Naive B cell (primary cell): ENCODE data around the gene STK32C. TPM values are rescaled to one million over a fixed set of nuclear protein-coding genes. Genes with fewer than 3 reads are reported as not detected.

Experiments
- ATAC-seq, 2 donors: fragments of 150-1000 bp; cut with Tn5 transposase; 2 replicates each; pipeline ENCODE4 v1.10.0; 2021; ENCODE audit warnings: low read depth in 2 of 2, mild to moderate bottlenecking in 2 of 2, moderate library complexity in 2 of 2
- DNase-seq: peaks from one replicate; pipeline ENCODE4 v3.0.0; 2022
- H3K27ac Mint-ChIP-seq, 6 donors: one replicate each; pipeline ENCODE4 v1.8.0; 2020 to 2022; ENCODE audit warnings: mild to moderate bottlenecking in 6 of 6, mixed read lengths in 6 of 6, moderate library complexity in 5 of 6, inconsistent platforms in 2 of 6
- H3K27me3 Mint-ChIP-seq, 3 donors: one replicate each; pipeline ENCODE4 v1.8.0; 2021 to 2022; ENCODE audit warnings: mixed read lengths in 3 of 3, mild to moderate bottlenecking in 1 of 3
- H3K36me3 Mint-ChIP-seq, 2 donors: one replicate each; pipeline ENCODE4 v1.8.0; 2020 to 2022; ENCODE audit warnings: mixed read lengths in 2 of 2, inconsistent platforms in 1 of 2, mild to moderate bottlenecking in 1 of 2
- H3K4me1 Mint-ChIP-seq, 3 donors: one replicate each; pipeline ENCODE4 v1.8.0; 2020 to 2022; ENCODE audit warnings: mixed read lengths in 3 of 3, inconsistent platforms in 1 of 3, mild to moderate bottlenecking in 1 of 3, moderate library complexity in 1 of 3
- H3K4me3 Mint-ChIP-seq, 8 donors: one replicate each; pipeline ENCODE4 v1.8.0; 2020 to 2022; ENCODE audit warnings: mild to moderate bottlenecking in 8 of 8, mixed read lengths in 8 of 8, moderate library complexity in 8 of 8, inconsistent platforms in 2 of 8
- H3K9me3 Mint-ChIP-seq, 7 donors: one replicate each; pipeline ENCODE4 v1.8.0; 2020 to 2022; ENCODE audit warnings: mixed read lengths in 7 of 7, mild to moderate bottlenecking in 5 of 7, inconsistent platforms in 2 of 7, moderate library complexity in 1 of 7
- polyA plus RNA-seq, 6 donors: library from polyadenylated mRNA; unstranded; fragments of 300-500 nt; fragmentation: Illumina TruSeq; gene quantifications; one replicate each; pipeline ENCODE4 v1.2.3, GENCODE V29; 2021; ENCODE audit warnings: low read depth in 6 of 6

The STK32C gene
- polyA plus RNA-seq, 6 donors from 2014 or later: 5.7 to 9.5 (median 7.2) TPM

- Mint-ChIP-seq H3K27ac (peak overlapping the region in 1 of 6 donors; percentile 72), H3K4me1 (peaks cover 22 to 40% (median 35%) of the 10 kb centered on the region in 3 donors), H3K4me3 (peak overlapping the region in 4 of 8 donors; percentile 74 to 87 (median 84)), H3K36me3 (no peaks in the 10 kb centered on the region), H3K27me3 (no peaks in the 10 kb centered on the region), H3K9me3 (no peaks in the 10 kb centered on the region)
- no peak for ATAC-seq
- no peak for DNase-seq
Observed at GRCh38 chr10:132232981-132233380, 74.8 kb downstream of the STK32C start.

DNA sequence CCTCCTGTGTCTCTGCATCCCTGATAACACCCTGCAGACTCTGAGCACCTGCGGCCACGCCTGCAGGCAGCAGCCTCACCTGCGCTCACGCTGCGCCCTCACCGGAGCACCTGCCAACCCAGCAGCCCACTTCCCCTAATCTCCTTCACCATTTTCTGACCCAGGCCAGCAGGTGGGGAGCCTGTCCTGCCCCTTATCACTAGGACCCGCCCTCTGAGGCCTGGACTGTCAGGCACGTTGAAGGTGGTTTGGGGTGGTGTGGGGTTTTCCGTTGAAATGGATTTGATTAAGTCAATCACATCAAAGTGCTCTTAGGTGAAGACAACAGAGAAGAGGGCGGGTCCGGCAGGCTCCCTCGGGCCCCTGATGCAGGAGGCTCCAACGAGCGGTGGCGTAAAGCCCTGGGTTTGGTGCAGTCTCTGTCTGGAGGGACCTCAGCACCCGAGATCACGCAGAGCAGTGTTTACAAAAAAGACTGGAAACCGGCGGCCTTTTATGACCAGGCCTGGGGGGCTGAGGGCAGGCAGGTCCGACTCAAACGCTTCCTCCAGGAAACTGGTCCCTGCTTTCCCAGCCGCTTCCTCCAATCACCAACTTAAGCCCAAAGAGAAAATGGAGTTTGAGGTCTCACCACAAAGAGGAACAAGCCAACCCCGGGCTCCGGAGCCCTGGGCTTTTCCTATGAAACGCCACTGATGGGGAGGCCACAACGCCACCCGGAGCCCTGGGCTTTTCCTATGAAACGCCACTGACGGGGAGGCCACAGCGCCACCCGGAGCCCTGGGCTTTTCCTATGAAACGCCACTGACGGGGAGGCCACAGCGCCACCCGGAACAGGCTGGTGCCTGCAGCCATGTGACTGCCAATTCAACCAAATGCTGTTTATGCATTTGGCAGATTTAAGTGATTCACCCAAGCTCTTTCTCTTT lies 75.5 kb downstream of the STK32C start:
- peaks cover 22 to 40% (median 35%) of the 10 kb centered on the region in 3 donors for H3K4me1 Mint-ChIP-seq
- no peaks in the 10 kb centered on the region for H3K36me3 Mint-ChIP-seq
- peak; percentile 53 for DNase-seq
- no peaks in the 10 kb centered on the region for H3K9me3 Mint-ChIP-seq
- no peaks in the 10 kb centered on the region for H3K27me3 Mint-ChIP-seq
- H3K27ac Mint-ChIP-seq: peak overlapping the region; percentile 67 to 98 (median 77)
- peak; percentile 19 to 84 for ATAC-seq
- peak overlapping the region; percentile 51 to 87 (median 74) for H3K4me3 Mint-ChIP-seq

- Mint-ChIP-seq H3K4me3 (peak overlapping the region in 7 of 8 donors; percentile 63 to 87 (median 74)), H3K4me1 (peaks cover 22 to 40% (median 35%) of the 10 kb centered on the region in 3 donors), H3K27ac (peak overlapping the region in 2 of 6 donors; percentile 72 to 98), H3K9me3 (no peaks in the 10 kb centered on the region), H3K27me3 (no peaks in the 10 kb centered on the region), H3K36me3 (no peaks in the 10 kb centered on the region)
- DNase-seq: no peak
- no peak for ATAC-seq
Observed at GRCh38 chr10:132231656-132232022, 76.1 kb downstream of the STK32C start.

- H3K4me1 Mint-ChIP-seq: peaks cover 22 to 40% (median 35%) of the 10 kb centered on the region in 3 donors
- ATAC-seq (peak in 1 of 2 donors; percentile 8), DNase-seq (no peak)
- no peaks in the 10 kb centered on the region for H3K9me3 Mint-ChIP-seq
- no peaks in the 10 kb centered on the region for H3K36me3 Mint-ChIP-seq
- H3K4me3 Mint-ChIP-seq: peak overlapping the region; percentile 42 to 90 (median 82)
- H3K27me3 Mint-ChIP-seq: no peaks in the 10 kb centered on the region
- H3K27ac Mint-ChIP-seq: peak overlapping the region in 2 of 6 donors; percentile 49 to 84
Observed at GRCh38 chr10:132230557-132231210, 77.1 kb downstream of the STK32C start.

- peak; percentile 14 for DNase-seq
- peak in 1 of 2 donors; percentile 62 for ATAC-seq
- Mint-ChIP-seq H3K4me3 (peak overlapping the region; percentile 74 to 90 (median 84)), H3K4me1 (peaks cover 22 to 40% (median 35%) of the 10 kb centered on the region in 3 donors), H3K9me3 (no peaks in the 10 kb centered on the region), H3K36me3 (no peaks in the 10 kb centered on the region), H3K27ac (peak overlapping the region in 3 of 6 donors; percentile 31 to 87 (median 82)), H3K27me3 (no peaks in the 10 kb centered on the region)
Observed at GRCh38 chr10:132229834-132230556, 77.8 kb downstream of the STK32C start.

- Mint-ChIP-seq H3K36me3 (no peaks in the 10 kb centered on the region), H3K27ac (peak overlapping the region in 2 of 6 donors; percentile 33 to 67), H3K4me1 (peaks cover 22 to 40% (median 35%) of the 10 kb centered on the region in 3 donors), H3K9me3 (no peaks in the 10 kb centered on the region), H3K4me3 (peak overlapping the region in 7 of 8 donors; percentile 51 to 82 (median 63)), H3K27me3 (no peaks in the 10 kb centered on the region)
- ATAC-seq: no peak
- DNase-seq: no peak
Observed at GRCh38 chr10:132229096-132229495, 78.7 kb downstream of the STK32C start.

- ATAC-seq (no peak), DNase-seq (no peak)
- H3K4me3 Mint-ChIP-seq: peak overlapping the region in 3 of 8 donors; percentile 51 to 74 (median 63)
- peaks cover 24 to 40% (median 36%) of the 10 kb centered on the region in 3 donors for H3K4me1 Mint-ChIP-seq
- no peaks in the 10 kb centered on the region for H3K27me3 Mint-ChIP-seq
- H3K9me3 Mint-ChIP-seq: no peaks in the 10 kb centered on the region
- H3K36me3 Mint-ChIP-seq: no peaks in the 10 kb centered on the region
- peak overlapping the region in 1 of 6 donors; percentile 33 for H3K27ac Mint-ChIP-seq
Observed at GRCh38 chr10:132228616-132229015, 79.1 kb downstream of the STK32C start.

DNA sequence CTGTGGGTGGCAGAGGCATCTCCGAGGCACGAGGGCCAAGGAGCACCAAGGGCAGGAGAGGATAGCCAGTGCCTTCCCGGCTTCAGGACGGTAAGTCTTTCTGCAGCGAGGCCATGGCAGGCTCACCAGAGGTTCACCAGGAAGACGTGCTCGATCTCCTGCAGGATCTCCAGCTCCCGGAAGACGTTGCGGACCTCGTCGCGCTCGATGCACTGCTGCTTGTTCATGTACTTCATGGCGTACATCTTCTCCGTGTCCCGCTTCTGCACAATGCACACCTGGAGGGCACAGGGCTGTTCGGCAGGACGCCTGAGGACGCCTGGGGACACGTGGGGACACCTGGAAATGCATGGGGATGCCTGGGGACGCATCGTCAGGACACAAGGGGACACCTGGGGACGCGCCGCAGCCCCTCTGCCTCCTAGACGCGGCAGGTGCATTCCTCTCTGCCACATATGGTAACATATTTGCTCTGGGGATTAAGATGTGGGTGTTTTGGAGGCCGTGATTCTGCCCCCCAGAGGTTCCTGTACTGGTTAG lies 79.8 kb downstream of the STK32C start:
- peak overlapping the region in 2 of 8 donors; percentile 4 to 61 for H3K4me3 Mint-ChIP-seq
- H3K4me1 Mint-ChIP-seq: peaks cover 24 to 38% (median 36%) of the 10 kb centered on the region in 3 donors
- no peaks in the 10 kb centered on the region for H3K36me3 Mint-ChIP-seq
- ATAC-seq: no peak
- no peak for DNase-seq
- H3K9me3 Mint-ChIP-seq: no peaks in the 10 kb centered on the region
- peak overlapping the region in 1 of 6 donors; percentile 17 for H3K27ac Mint-ChIP-seq
- no peaks in the 10 kb centered on the region for H3K27me3 Mint-ChIP-seq

GRCh38 chr10:132226586-132227405 lies 81.0 kb downstream of the STK32C start:
- peak overlapping the region in 2 of 8 donors; percentile 8 to 20 for H3K4me3 Mint-ChIP-seq
- H3K4me1 Mint-ChIP-seq: peaks cover 13 to 28% (median 25%) of the 10 kb centered on the region in 3 donors

GRCh38 chr10:132225849-132226205 lies 81.9 kb downstream of the STK32C start:
- ATAC-seq (no peak), DNase-seq (no peak)
- peaks cover 8 to 19% (median 15%) of the 10 kb centered on the region in 3 donors for H3K4me1 Mint-ChIP-seq
- H3K4me3 Mint-ChIP-seq: no peak overlapping the region
- H3K36me3 Mint-ChIP-seq: no peaks in the 10 kb centered on the region
- no peaks in the 10 kb centered on the region for H3K27me3 Mint-ChIP-seq
- no peak overlapping the region for H3K27ac Mint-ChIP-seq
- H3K9me3 Mint-ChIP-seq: no peaks in the 10 kb centered on the region

More at GRCh38 chr10:132226586-132227405, 81.0 kb downstream of the STK32C start:
- Mint-ChIP-seq H3K36me3 (no peaks in the 10 kb centered on the region), H3K27ac (no peak overlapping the region), H3K27me3 (no peaks in the 10 kb centered on the region), H3K9me3 (no peaks in the 10 kb centered on the region)
- DNase-seq (no peak), ATAC-seq (no peak)

GRCh38 chr10:132225073-132225848 lies 82.5 kb downstream of the STK32C start:
- DNase-seq (no peak), ATAC-seq (no peak)
- Mint-ChIP-seq H3K27me3 (no peaks in the 10 kb centered on the region), H3K4me3 (no peak overlapping the region), H3K4me1 (peaks cover 8 to 18% (median 14%) of the 10 kb centered on the region in 3 donors), H3K9me3 (no peaks in the 10 kb centered on the region), H3K36me3 (no peaks in the 10 kb centered on the region), H3K27ac (no peak overlapping the region)
